Measurements from ENCODE around the gene TMTC1. TPM values are rescaled to one million over a fixed set of nuclear protein-coding genes. Genes with fewer than 3 reads are reported as not detected.
"Not testable (repeated sequence)": the region's sequence is repeated elsewhere in the genome, so short reads cannot be mapped to it uniquely, and the experiment has no call there.

TMTC1 gene
- total RNA-seq, 1 experiment from 2014 or later = 4.8 TPM

- H3K27ac ChIP-seq = peak overlapping the region; percentile 87
These were observed 143.7 kb downstream of the TMTC1 start for GRCh38 chr12:29639893-29640495.

GRCh38 chr12:29638528-29638927 is 145.2 kb downstream of the TMTC1 start:
- Histone ChIP-seq H3F3A (ENCODE audit: insufficient read depth, low read depth) (peaks cover 11% of the 10 kb centered on the region; the same call in 1 of the 2 replicates), H3K79me2 (ENCODE audit: low read depth) (no peaks in the 10 kb centered on the region), H3K4me1 (replicated peaks; ENCODE audit: insufficient read depth) (peaks cover 19% of the 10 kb centered on the region), H2AFZ (no peak overlapping the region), H3K27me3 (ENCODE audit: insufficient read depth, low read depth) (no peaks in the 10 kb centered on the region), H3K9me3 (ENCODE audit: insufficient read depth, low read depth) (no peaks in the 10 kb centered on the region), H4K20me1 (ENCODE audit: insufficient read depth) (no peaks in the 10 kb centered on the region), H3K4me2 (0 out of 2 replicates have a peak overlapping the region, but pooled peaks have one; percentile 77), H3K4me3 (no peak overlapping the region), H3K9me2 (ENCODE audit: insufficient read depth) (no peaks in the 10 kb centered on the region), H3K27ac (no peak overlapping the region), H3K36me3 (ENCODE audit: low read depth) (no peaks in the 10 kb centered on the region)
- DNase-seq = no peak
- intact Hi-C loops (cut with micrococcal nuclease; ENCODE audit: unreplicated experiment) = no loop called here
- BruUV-seq (replicated peaks) = no TSS peak
- ChIA-PET POLR2A (ENCODE audit: unreplicated experiment) (no interaction called here), CTCF (no interaction called here)
- TF ChIP-seq CTCF (conservative IDR thresholded peaks at IDR 0.05) (no peak), EZH2 (IDR thresholded peaks at IDR 0.05; ENCODE audit: low read depth) (no peak)

More at GRCh38 chr12:29639893-29640495, 143.7 kb downstream of the TMTC1 start:
- intact Hi-C loops (cut with micrococcal nuclease; ENCODE audit: unreplicated experiment) = loop anchor here (2.0 kb wide), 1 partner anchor 259 kb away; the partner anchor contains the start of gene ERGIC2
- no peaks in the 10 kb centered on the region for H3K9me2 ChIP-seq (ENCODE audit: insufficient read depth)
- no peaks in the 10 kb centered on the region for H3K79me2 ChIP-seq (ENCODE audit: low read depth)
- no peak for DNase-seq
- no peaks in the 10 kb centered on the region for H3K36me3 ChIP-seq (ENCODE audit: low read depth)
- peak overlapping the region; percentile 77 for H3K4me2 ChIP-seq
- H3K9me3 ChIP-seq (ENCODE audit: insufficient read depth, low read depth) = no peaks in the 10 kb centered on the region
- POLR2A ChIA-PET (ENCODE audit: unreplicated experiment) = interaction anchor here (0.6 kb wide), 2 partner anchors 70 to 259 kb away, joined by 3 to 5 read pairs; partner anchors contain the start of gene ERGIC2
- no peaks in the 10 kb centered on the region for H4K20me1 ChIP-seq (ENCODE audit: insufficient read depth)
- peaks cover 19% of the 10 kb centered on the region for H3K4me1 ChIP-seq (replicated peaks; ENCODE audit: insufficient read depth)
- peak overlapping the region; percentile 75 for H2AFZ ChIP-seq
- H3K4me3 ChIP-seq = peak overlapping the region; percentile 48; the same call in 1 of the 2 replicates
- CTCF ChIA-PET = interaction anchor here (0.7 kb wide), 1 partner anchor 75 kb away, joined by 3 read pairs; no protein-coding TSS in a partner anchor
- H3K27me3 ChIP-seq (ENCODE audit: insufficient read depth, low read depth) = no peaks in the 10 kb centered on the region
- H3F3A ChIP-seq (ENCODE audit: insufficient read depth, low read depth) = peaks cover 11% of the 10 kb centered on the region; the same call in 1 of the 2 replicates
- BruUV-seq (replicated peaks) = TSS peak; percentile 69
- TF ChIP-seq CTCF (conservative IDR thresholded peaks at IDR 0.05) (no peak), EZH2 (IDR thresholded peaks at IDR 0.05; ENCODE audit: low read depth) (no peak)

- CTCF ChIA-PET = no interaction called here
- no peaks in the 10 kb centered on the region for H3K36me3 ChIP-seq (ENCODE audit: low read depth)
- H3K9me3 ChIP-seq (ENCODE audit: insufficient read depth, low read depth) = no peaks in the 10 kb centered on the region; the same call in 1 of the 2 replicates
- no peaks in the 10 kb centered on the region for H3K9me2 ChIP-seq (ENCODE audit: insufficient read depth)
- no peaks in the 10 kb centered on the region for H3K27me3 ChIP-seq (ENCODE audit: insufficient read depth, low read depth)
- no TSS peak for BruUV-seq (replicated peaks)
- no peaks in the 10 kb centered on the region for H3F3A ChIP-seq (ENCODE audit: insufficient read depth, low read depth)
- POLR2A ChIA-PET (ENCODE audit: unreplicated experiment) = no interaction called here
- DNase-seq = no peak
- H3K27ac ChIP-seq = no peak overlapping the region
- H3K4me1 ChIP-seq (replicated peaks; ENCODE audit: insufficient read depth) = no peaks in the 10 kb centered on the region
- no peak for TF ChIP-seq CTCF (conservative IDR thresholded peaks at IDR 0.05)
- TF ChIP-seq EZH2 (IDR thresholded peaks at IDR 0.05; ENCODE audit: low read depth) = no peak
- no peak overlapping the region for H2AFZ ChIP-seq
- no peak overlapping the region for H3K4me3 ChIP-seq
- H4K20me1 ChIP-seq (ENCODE audit: insufficient read depth) = no peaks in the 10 kb centered on the region
- intact Hi-C loops (cut with micrococcal nuclease; ENCODE audit: unreplicated experiment) = no loop called here
- H3K4me2 ChIP-seq = no peak overlapping the region
- no peaks in the 10 kb centered on the region for H3K79me2 ChIP-seq (ENCODE audit: low read depth)
These were observed 149.7 kb downstream of the TMTC1 start for GRCh38 chr12:29634057-29634456.

- intact Hi-C loops (cut with micrococcal nuclease; ENCODE audit: unreplicated experiment); H3K4me1 ChIP-seq (replicated peaks; ENCODE audit: insufficient read depth); CTCF ChIA-PET: not testable (repeated sequence)
These were observed 153.6 kb downstream of the TMTC1 start for GRCh38 chr12:29630164-29630563.

More at GRCh38 chr12:29630164-29630563, 153.6 kb downstream of the TMTC1 start:
- H3K4me2 ChIP-seq; DNase-seq; H3K27me3 ChIP-seq (ENCODE audit: insufficient read depth, low read depth); H3K36me3 ChIP-seq (ENCODE audit: low read depth); H2AFZ ChIP-seq; BruUV-seq (replicated peaks); H3K4me3 ChIP-seq; H3K27ac ChIP-seq; H3K79me2 ChIP-seq (ENCODE audit: low read depth); H3F3A ChIP-seq (ENCODE audit: insufficient read depth, low read depth); POLR2A ChIA-PET (ENCODE audit: unreplicated experiment); H3K9me2 ChIP-seq (ENCODE audit: insufficient read depth); H4K20me1 ChIP-seq (ENCODE audit: insufficient read depth); H3K9me3 ChIP-seq (ENCODE audit: insufficient read depth, low read depth): not testable (repeated sequence)
